Activated B cell treated with CpG ODN at 0.5 μM for 24 hours (primary cell): ENCODE data around the gene GCGR. TPM values are rescaled to one million over a fixed set of nuclear protein-coding genes. Genes with fewer than 3 reads are reported as not detected.

Experiments used
- ATAC-seq: fragments of 200-7000 bp; cut with Tn5 transposase; one replicate; pipeline ENCODE4 v1.10.0; 2021; ENCODE audit warnings: low read depth, mild to moderate bottlenecking, moderate library complexity
- CTCF ChIA-PET: fragments of 350-600 bp; sonication (Branson Sonifier 250); formaldehyde crosslinking; loops from one replicate; lab custom pipeline; 2021; ENCODE audit warnings: antibody characterized with exemption; lab: Charles Lee
- POLR2A ChIA-PET: fragments of 350-600 bp; sonication (Branson Sonifier 250); formaldehyde crosslinking; loops from one replicate; lab custom pipeline; 2021; ENCODE audit warnings: antibody characterized with exemption; lab: Charles Lee
- DNase-seq: peaks from one replicate; pipeline ENCODE4 v3.0.0; 2022
- H3K27ac Mint-ChIP-seq: one replicate; pipeline ENCODE4 v1.8.0; 2020; ENCODE audit warnings: mixed read lengths
- H3K27me3 Mint-ChIP-seq: one replicate; pipeline ENCODE4 v1.8.0; 2021; ENCODE audit warnings: mixed read lengths
- H3K36me3 Mint-ChIP-seq: one replicate; pipeline ENCODE4 v1.8.0; 2021; ENCODE audit warnings: low read depth, mixed read lengths
- H3K4me1 Mint-ChIP-seq: one replicate; pipeline ENCODE4 v1.8.0; 2021; ENCODE audit warnings: mixed read lengths
- H3K4me3 Mint-ChIP-seq: one replicate; pipeline ENCODE4 v1.8.0; 2020; ENCODE audit warnings: mild to moderate bottlenecking, mixed read lengths
- H3K9me3 Mint-ChIP-seq: one replicate; pipeline ENCODE4 v1.8.0; 2020; ENCODE audit warnings: mixed read lengths
- intact Hi-C: fragments of 100-400 bp; cut with micrococcal nuclease; formaldehyde crosslinking; loops from one replicate; pipeline ENCODE4 v1.15.1; 2024
- total RNA-seq: library from RNA; stranded (reverse); gene quantifications from 2 replicates; pipeline ENCODE4 v1.2.3, GENCODE V29; 2022
- TF ChIP-seq, protein P1 (sequence below): fragments of 200-600 bp; IDR thresholded peaks from one replicate; pipeline ENCODE4 v1.8.0; 2022; ENCODE audit warnings: antibody characterized with exemption, mild to moderate bottlenecking

The GCGR gene
- total RNA-seq, 1 donor from 2014 or later, result 0.20 TPM

GRCh38 chr17:81819708-81820107 lies 15.8 kb downstream of the GCGR start:
- DNase-seq (no peak), ATAC-seq (no peak)
- no peaks in the 10 kb centered on the region for H3K9me3 Mint-ChIP-seq
- TF ChIP-seq, protein P1, sequence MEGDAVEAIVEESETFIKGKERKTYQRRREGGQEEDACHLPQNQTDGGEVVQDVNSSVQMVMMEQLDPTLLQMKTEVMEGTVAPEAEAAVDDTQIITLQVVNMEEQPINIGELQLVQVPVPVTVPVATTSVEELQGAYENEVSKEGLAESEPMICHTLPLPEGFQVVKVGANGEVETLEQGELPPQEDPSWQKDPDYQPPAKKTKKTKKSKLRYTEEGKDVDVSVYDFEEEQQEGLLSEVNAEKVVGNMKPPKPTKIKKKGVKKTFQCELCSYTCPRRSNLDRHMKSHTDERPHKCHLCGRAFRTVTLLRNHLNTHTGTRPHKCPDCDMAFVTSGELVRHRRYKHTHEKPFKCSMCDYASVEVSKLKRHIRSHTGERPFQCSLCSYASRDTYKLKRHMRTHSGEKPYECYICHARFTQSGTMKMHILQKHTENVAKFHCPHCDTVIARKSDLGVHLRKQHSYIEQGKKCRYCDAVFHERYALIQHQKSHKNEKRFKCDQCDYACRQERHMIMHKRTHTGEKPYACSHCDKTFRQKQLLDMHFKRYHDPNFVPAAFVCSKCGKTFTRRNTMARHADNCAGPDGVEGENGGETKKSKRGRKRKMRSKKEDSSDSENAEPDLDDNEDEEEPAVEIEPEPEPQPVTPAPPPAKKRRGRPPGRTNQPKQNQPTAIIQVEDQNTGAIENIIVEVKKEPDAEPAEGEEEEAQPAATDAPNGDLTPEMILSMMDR, result no peak
- CTCF ChIA-PET, result no interaction called here
- H3K4me3 Mint-ChIP-seq, result no peak overlapping the region
- H3K27ac Mint-ChIP-seq, result no peak overlapping the region
- intact Hi-C loops, result no loop called here
- POLR2A ChIA-PET, result no interaction called here
- H3K27me3 Mint-ChIP-seq, result no peaks in the 10 kb centered on the region
- H3K4me1 Mint-ChIP-seq, result no peaks in the 10 kb centered on the region
- H3K36me3 Mint-ChIP-seq, result peaks cover 12% of the 10 kb centered on the region

- CTCF ChIA-PET, result no interaction called here
- no peaks in the 10 kb centered on the region for H3K27me3 Mint-ChIP-seq
- H3K4me3 Mint-ChIP-seq, result no peak overlapping the region
- no peak overlapping the region for H3K27ac Mint-ChIP-seq
- intact Hi-C loops, result no loop called here
- no peak for ATAC-seq
- H3K4me1 Mint-ChIP-seq, result peaks cover 4% of the 10 kb centered on the region
- no peak for DNase-seq
- POLR2A ChIA-PET, result interaction anchor here (1.7 kb wide), 1 partner anchor 12 kb away, joined by 6 read pairs; the partner anchor contains the start of gene MCRIP1
- peaks cover 15% of the 10 kb centered on the region for H3K36me3 Mint-ChIP-seq
- no peaks in the 10 kb centered on the region for H3K9me3 Mint-ChIP-seq
- TF ChIP-seq, protein P1, result no peak
Measured at GRCh38 chr17:81821147-81821546, 17.2 kb downstream of the GCGR start.

- ATAC-seq, result no peak
- CTCF ChIA-PET, result no interaction called here
- H3K27ac Mint-ChIP-seq, result no peak overlapping the region
Measured at GRCh38 chr17:81821603-81822311, 17.8 kb downstream of the GCGR start.

DNA sequence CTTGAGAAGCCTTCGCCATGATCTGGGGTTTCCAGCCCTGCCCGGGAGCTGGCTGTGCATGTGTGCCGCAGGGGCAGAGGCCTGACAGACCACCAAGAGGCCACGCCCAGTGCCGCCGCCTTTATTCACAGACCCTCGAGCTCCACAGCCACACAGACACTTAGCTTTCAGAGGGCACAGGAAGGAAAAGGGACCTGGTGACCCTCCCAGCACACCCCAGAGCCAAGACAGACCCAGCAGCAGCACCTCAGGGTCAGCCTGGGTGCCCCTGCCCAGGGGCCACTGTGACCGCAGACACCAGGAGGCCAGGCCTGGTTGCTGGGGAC lies 18.3 kb downstream of the GCGR start:
- DNase-seq (no peak), ATAC-seq (no peak)
- TF ChIP-seq, protein P1, result no peak
- Mint-ChIP-seq H3K4me1 (peaks cover 5% of the 10 kb centered on the region), H3K9me3 (no peaks in the 10 kb centered on the region), H3K4me3 (no peak overlapping the region), H3K36me3 (peaks cover 15% of the 10 kb centered on the region), H3K27ac (no peak overlapping the region), H3K27me3 (no peaks in the 10 kb centered on the region)
- POLR2A ChIA-PET, result interaction anchor here (0.7 to 1.7 kb wide), 2 partner anchors 11 to 33 kb away, joined by 3 to 6 read pairs; partner anchors contain the start of gene MCRIP1
- intact Hi-C loops, result no loop called here
- CTCF ChIA-PET, result no interaction called here

More at GRCh38 chr17:81821603-81822311, 17.8 kb downstream of the GCGR start:
- peaks cover 5% of the 10 kb centered on the region for H3K4me1 Mint-ChIP-seq
- TF ChIP-seq, protein P1, result no peak
- intact Hi-C loops, result no loop called here
- no peak for DNase-seq
- POLR2A ChIA-PET, result interaction anchor here (0.7 to 1.7 kb wide), 2 partner anchors 11 to 33 kb away, joined by 3 to 6 read pairs; partner anchors contain the start of gene MCRIP1
- H3K9me3 Mint-ChIP-seq, result no peaks in the 10 kb centered on the region
- H3K36me3 Mint-ChIP-seq, result peaks cover 15% of the 10 kb centered on the region
- no peaks in the 10 kb centered on the region for H3K27me3 Mint-ChIP-seq
- H3K4me3 Mint-ChIP-seq, result no peak overlapping the region

GRCh38 chr17:81822996-81823819 lies 19.3 kb downstream of the GCGR start:
- DNase-seq (no peak), ATAC-seq (no peak)
- peaks cover 15% of the 10 kb centered on the region for H3K36me3 Mint-ChIP-seq
- ChIA-PET CTCF (no interaction called here), POLR2A (interaction anchor here (1.7 kb wide), 1 partner anchor 10 kb away, joined by 6 read pairs; the partner anchor contains the start of gene MCRIP1)
- H3K4me1 Mint-ChIP-seq, result peaks cover 7% of the 10 kb centered on the region
- H3K9me3 Mint-ChIP-seq, result no peaks in the 10 kb centered on the region
- H3K27ac Mint-ChIP-seq, result no peak overlapping the region
- intact Hi-C loops, result no loop called here
- H3K27me3 Mint-ChIP-seq, result no peaks in the 10 kb centered on the region
- no peak overlapping the region for H3K4me3 Mint-ChIP-seq
- TF ChIP-seq, protein P1, result no peak
